Suppressor macrophage treated with lipopolysaccharide for 1 hour (primary cell): Measurements from ENCODE around the gene RHNO1.

ENCODE experiments used
- DNase-seq, 3 donors: peaks; one replicate each; pipeline ENCODE4 v3.0.0-alpha.2; 2020 to 2022

The RHNO1 gene

GRCh38 chr12:2912216-2912575, 35.2 kb downstream of the RHNO1 start:
- DNase-seq = no peak

- peak in 1 of 3 donors; percentile 4 for DNase-seq
These were observed 42.2 kb downstream of the RHNO1 start for GRCh38 chr12:2919249-2919648.

DNA sequence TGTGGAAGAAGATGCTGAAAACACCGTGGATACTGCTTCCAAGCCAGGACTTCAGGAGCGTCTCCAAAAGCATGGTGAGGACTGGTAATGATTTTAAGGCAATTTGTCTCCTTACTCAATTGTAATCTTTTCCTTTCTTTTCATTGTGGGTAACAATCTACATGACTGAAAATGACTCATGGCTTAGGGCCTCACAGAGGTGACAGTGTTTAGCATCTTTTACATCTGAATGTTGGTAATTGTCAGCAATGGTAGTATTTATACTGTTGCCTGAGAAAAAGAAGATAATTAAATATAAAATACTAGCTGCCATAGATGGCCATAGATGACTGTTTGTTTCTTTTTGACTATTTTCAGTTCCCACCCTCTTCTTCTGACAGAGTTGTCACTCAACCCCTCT, 45.3 kb downstream of the RHNO1 start:
- no peak for DNase-seq

DNA sequence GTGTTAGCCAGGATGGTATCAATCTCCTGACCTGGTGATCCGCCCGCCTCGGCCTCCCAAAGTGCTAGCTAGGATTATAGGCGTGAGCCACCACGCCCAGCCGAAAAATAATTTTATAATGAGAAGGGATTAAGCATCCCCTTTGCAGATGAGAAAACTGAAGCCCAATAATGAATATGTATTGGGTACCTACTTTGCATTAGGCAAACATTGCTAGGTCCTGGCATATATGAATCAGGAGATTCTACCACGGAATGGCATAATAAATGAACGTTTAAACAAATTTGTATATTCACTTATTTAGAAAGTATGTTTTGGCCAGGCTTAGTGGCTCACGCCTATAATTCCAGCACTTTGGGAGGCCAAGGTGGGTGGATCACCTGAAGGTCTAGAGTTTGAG, 46.0 kb downstream of the RHNO1 start:
- DNase-seq = no peak

DNA sequence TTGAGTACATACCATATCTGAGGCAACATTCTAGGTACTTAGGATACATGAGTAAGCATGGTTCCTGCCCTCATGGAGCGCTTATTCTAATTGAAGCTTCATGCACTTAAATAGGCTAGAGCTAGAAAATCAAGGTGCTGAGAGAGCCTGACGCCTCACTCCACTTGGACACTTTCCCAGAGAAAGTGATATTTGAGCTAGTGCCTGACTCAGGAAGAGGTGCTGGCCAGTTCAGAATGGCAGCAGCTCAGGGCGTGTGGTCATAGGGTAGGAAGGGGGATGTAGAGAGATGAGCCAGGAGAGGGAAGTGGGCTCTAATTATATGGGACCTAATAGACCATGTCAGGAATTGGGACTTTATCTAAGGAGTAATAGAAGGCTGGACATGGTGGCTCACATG, 47.0 kb downstream of the RHNO1 start:
- no peak for DNase-seq

DNA sequence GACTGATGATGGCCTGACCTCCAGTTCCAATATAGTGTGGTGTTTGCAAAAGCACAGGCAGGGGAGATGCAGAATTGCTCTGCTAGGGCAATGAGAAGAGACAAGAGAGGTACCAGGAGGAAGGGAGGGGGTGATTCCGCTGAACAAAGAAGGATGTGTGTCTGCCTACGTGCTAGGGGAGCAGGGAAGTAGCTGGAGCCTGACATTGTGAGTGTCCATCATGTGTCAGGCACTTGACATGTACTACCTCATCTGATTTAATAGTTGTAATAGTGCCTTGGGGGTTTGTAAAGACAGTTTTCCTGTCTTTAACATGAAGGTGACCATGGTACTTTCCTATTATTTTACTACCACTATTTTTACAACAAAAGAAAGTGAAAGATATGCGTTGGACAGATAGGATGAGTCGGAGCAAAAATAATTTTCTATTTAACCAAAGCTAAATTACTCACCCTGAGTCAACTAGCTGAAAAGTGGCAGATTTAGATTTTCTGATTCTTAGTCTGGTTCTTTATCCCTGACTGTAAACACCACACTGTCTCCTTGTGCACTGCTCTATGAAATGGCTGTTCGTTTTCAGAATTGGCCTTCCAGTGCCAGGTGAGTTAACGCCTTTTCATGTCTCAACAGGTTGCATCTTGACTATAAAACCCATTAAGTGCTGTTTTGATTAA, 48.4 kb downstream of the RHNO1 start:
- peak in 2 of 3 donors; percentile 1 to 18 for DNase-seq

DNA sequence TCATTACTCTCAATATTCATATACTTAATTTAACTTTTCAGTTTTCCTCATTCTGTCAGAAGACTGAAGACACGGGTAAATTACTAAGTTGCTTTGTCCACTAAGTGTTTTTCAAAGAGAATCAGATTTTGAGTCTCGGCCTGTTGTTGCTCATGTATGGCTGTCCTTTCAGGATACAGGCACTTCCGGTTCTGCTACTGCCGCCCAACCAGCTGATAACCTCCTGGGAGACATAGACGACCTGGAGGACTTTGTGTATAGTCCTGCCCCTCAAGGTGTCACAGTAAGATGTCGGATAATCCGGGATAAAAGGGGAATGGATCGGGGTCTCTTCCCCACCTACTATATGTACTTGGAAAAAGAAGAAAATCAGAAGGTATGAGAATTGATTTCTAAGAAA, 53.8 kb downstream of the RHNO1 start:
- DNase-seq = no peak

DNA sequence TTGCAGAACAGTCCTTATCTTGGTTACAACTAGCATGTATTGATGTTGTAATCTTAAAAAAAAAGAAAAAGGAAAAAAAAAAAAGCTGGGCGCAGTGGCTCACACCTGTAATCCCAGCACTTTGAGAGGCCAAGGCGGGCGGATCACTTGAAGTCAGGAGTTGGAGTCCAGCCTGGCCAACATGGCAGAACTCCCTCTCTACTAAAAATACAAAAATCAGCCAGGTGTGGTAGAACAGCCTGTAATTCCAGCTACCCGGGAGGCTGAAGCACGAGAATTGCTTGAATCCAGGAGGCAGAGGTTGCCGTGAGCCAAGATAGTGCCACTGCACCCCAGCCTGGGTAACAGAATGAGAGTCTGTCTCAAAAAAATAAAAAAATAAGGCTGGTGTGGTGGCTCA, 56.6 kb downstream of the RHNO1 start:
- no peak for DNase-seq

GRCh38 chr12:2934371-2934770, 57.3 kb downstream of the RHNO1 start:
- no peak for DNase-seq

DNA sequence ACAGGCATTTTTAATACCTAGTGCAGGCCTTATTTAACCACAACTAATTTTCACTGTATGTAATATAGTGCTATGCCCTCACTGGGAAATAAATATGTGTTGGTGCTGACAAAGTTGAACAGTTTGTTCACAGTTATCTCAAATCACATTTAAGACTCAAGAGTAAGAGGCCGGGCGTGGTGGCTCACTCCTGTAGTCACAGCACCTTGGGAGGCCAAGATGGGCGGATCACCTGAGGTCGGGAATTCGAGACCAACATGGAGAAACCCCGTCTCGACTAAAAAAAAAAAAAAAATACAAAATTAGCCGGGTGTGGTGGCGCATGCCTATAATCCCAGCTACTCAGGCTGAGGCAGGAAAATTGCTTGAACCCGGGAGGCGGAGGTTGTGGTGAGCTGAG, 59.3 kb downstream of the RHNO1 start:
- DNase-seq = no peak

DNA sequence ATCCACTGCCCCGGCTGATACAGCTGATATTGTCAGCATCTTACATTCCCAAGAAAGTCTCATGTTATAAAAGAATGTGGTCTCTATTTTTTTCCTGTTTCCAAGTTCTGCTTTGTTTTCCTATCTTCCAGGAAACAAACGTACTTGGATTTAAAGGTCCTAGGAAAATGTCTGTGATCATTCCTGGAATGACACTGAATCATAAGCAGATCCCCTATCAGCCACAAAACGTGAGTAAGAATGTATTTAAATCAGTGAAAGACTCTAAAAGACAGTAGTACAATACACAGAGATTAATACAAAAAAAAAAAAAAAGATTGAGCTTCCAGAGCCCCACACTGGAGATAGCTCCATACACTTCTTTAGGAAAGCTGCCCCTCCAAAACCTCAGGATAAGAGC, 60.5 kb downstream of the RHNO1 start:
- DNase-seq = no peak
